ENCODE measurements around the gene PDXDC1.
"Not testable (repeated sequence)": the region's sequence is repeated elsewhere in the genome, so short reads cannot be mapped to it uniquely, and the experiment has no call there.

The PDXDC1 gene

GRCh38 chr16:15135483-15136360 lies 160.9 kb downstream of the PDXDC1 start:
- not testable (repeated sequence) for DNase-seq

- DNase-seq, result not testable (repeated sequence)
These were observed 162.7 kb downstream of the PDXDC1 start for GRCh38 chr16:15137514-15137913.

DNA sequence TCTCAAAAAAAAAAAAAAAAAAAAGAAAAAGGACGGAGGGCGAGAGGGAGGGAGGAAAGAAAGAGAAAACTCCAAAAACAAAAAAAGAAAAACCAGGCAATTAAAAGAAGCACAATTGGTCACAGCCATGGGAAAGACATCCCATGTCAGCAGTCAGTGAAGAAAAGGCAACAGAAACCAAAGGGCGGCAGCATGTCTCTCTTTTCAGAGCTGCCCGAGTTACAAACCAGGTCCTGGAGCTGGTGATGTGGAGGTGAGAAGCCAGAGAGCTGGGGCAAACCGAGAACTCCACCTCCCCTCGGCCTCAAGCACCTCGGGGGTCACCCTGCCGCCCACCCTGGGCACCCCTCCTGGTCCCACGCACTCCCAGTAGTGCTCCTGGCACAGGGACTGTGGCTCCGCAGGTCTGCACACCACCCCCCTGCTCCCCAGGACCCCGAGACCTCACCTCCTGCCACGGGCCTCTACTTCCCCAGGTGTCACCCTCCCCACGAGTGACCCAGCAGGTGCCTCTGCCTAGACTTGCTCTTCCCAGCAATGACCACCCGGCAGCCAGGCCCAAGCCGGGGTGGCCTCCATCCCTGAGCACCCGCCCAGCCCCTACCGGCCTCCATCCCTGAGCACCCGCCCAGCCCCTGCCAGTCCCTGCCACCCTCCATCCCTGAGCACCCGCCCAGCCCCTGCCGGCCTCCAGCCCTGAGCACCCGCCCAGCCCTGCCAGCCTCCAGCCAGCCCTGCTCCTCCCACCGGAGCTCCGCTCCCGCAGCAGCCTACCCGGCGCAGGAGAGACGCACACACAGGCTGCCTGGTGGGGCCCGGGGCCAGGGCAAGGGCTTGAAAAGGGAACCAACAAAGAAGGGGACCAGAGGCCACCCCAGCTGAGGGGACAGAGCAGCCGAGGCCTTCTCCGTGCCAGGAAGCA lies 165.9 kb downstream of the PDXDC1 start:
- DNase-seq, result not testable (repeated sequence)

- DNase-seq, result no peak
These were observed 166.8 kb downstream of the PDXDC1 start for GRCh38 chr16:15141586-15141985.

DNA sequence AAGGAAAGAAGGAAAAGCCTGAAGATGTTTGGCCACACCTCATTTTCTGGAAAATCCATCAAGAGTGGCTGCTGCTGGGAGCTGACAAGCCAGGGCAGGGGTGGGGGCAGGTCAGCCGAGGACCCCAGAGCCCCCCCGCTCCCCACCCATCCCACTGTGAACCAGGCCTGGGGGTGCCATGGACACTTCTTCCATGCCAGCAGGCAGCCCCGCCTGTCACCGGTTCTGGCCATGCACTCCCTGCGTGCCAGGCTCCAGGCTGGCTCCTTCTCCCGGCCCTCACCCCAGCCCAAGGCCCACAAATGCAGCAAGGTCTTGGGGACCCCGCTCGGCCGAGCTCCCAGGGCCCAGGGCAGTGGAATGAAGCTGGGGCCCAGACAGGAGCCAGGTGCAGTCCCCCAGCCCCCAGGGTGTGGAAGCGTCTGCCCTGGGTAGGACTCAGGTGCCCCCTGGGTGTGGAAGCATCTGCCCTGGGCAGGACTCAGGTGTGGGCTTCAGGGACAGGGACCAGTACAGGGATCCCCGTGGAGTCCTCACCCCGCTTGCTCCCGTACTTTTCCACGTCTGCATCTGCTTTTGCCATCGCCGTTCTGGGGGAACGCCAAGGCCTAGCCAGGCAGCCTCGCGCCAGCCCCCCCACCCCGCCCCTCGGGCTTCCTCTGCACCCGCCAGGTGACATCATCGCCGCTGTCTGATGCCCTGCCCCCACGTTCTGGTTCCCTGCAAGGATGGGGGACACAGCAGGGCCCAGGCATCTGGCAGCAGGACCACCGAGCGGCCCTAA lies 167.5 kb downstream of the PDXDC1 start:
- DNase-seq, result not testable (repeated sequence)

DNA sequence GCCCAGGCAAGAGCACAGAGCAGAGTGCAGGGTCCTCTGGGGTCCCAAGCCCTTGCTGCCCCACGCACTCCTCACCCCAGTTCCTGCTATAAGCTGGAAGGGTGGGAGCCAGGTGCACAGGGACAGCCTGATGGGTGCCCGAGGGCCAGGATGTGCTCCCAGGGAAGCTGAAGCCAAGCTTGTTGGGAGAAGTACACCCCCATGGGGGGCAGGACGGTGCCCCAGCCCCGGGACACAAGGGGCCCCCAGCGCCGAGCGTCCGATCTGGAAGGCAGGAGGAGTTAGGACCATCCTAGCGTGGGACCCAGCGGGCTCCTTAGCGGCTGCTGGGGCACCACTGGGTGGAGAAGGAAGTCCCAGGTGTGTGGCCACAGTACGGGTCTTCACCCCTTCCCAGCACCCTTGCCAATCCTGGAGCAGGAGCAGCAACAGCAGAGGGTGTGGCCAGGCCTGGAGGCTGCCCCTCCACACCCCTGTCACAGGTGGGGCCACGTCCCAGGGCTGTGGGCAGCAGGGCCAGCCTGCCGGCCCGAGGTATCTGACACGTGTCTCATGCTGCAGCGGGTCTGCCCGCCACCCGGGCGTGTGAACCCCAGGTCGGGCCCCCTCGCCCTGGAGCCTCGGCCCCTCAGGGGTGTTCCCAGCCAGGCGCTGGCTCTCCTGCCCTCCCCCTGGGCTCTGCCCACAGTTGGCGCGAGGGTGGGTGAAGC lies 168.2 kb downstream of the PDXDC1 start:
- DNase-seq, result not testable (repeated sequence)

- DNase-seq, result not testable (repeated sequence)
These were observed 168.8 kb downstream of the PDXDC1 start for GRCh38 chr16:15143601-15144091.

DNA sequence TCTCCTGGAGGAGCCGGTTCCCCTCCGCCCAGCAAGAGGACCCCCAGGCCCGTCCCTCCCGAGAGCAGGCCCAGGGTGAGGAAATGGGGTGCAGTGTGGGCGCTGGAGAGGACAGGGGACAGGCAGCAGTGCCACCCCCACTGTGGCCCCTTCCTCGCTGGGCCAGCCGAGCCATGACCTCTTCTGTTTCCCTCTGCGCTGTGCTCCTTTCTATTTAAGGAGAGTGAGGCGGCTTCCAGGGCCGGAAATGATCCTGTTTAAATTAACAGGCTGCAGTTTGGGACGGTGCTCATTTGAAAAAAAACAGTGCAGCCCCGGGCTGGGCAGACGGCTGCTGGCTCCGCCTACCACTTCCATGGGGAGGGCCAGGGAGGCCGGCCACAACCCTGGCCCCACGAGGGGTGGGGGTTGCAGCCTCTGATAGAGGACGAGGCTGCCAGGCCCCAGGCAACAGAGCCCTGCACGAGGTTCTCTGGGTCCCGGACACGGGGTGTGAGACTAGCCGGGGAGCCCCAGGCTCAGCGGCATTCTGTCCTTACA lies 169.3 kb downstream of the PDXDC1 start:
- not testable (repeated sequence) for DNase-seq

GRCh38 chr16:15144781-15145417 lies 170.1 kb downstream of the PDXDC1 start:
- DNase-seq, result not testable (repeated sequence)

DNA sequence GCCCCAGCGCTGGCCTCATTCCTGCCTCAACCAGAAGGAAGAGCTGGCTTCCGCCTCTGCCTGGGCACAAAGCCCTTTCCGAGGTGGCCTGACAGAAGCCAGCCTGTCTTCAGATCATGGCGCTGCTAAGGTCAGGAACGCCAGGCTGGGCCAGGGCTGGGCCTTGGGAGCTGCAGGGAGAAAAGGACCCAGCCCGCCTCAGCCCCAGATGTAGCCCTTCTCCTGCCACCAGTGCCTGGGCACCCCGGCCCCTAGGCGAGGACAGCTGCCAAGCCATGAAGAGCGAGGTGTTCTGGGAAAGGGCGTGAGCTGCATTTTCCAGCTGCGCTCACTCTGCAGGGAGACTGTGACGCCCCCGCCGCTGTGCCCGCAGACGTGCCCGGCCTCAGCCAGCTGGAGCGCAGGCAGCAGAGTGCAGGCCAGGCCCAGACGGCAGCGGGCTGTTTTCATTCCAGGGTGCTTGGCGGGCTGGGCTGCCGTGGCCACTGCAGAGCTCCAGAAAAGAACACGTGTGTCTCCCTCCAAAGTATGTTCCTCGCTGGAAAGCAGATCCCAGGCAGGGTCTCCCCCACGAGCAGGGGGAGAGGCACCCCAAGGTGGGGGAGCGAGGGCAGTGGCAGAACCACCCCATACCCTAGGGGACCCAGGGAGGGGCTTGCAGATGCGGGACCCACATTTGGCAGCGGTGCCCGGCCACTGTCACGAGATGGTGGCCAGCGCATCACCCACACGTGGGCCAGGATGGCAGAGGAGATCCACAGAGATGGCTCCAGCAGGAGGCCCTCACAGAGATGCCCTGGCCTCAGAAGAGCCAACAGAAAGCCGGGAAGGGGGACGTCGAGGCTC lies 170.8 kb downstream of the PDXDC1 start:
- not testable (repeated sequence) for DNase-seq

DNA sequence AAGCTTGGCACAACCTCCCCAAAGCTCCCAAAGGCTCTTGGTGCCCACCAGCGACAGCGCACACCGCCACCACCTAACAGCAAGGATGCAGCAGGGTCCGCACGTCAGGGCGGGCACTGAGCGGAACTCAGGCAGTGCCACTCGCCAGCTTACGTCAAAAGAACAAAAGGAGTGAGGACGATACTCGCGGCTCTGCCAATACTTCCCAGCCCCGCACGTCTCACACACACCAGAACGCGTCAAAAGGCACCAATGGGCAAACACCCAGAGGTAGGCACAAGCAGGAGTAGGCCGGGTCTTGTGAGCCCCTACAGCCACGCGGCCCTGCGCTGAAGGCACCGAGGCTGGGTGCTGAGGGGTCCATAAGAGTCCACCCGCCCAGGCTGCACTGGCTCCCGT lies 171.4 kb downstream of the PDXDC1 start:
- not testable (repeated sequence) for DNase-seq

- DNase-seq, result not testable (repeated sequence)
These were observed 174.0 kb downstream of the PDXDC1 start for GRCh38 chr16:15148831-15149230.

GRCh38 chr16:15149260-15149659 lies 174.4 kb downstream of the PDXDC1 start:
- DNase-seq, result not testable (repeated sequence)

- not testable (repeated sequence) for DNase-seq
These were observed 179.2 kb downstream of the PDXDC1 start for GRCh38 chr16:15154005-15154404.

DNA sequence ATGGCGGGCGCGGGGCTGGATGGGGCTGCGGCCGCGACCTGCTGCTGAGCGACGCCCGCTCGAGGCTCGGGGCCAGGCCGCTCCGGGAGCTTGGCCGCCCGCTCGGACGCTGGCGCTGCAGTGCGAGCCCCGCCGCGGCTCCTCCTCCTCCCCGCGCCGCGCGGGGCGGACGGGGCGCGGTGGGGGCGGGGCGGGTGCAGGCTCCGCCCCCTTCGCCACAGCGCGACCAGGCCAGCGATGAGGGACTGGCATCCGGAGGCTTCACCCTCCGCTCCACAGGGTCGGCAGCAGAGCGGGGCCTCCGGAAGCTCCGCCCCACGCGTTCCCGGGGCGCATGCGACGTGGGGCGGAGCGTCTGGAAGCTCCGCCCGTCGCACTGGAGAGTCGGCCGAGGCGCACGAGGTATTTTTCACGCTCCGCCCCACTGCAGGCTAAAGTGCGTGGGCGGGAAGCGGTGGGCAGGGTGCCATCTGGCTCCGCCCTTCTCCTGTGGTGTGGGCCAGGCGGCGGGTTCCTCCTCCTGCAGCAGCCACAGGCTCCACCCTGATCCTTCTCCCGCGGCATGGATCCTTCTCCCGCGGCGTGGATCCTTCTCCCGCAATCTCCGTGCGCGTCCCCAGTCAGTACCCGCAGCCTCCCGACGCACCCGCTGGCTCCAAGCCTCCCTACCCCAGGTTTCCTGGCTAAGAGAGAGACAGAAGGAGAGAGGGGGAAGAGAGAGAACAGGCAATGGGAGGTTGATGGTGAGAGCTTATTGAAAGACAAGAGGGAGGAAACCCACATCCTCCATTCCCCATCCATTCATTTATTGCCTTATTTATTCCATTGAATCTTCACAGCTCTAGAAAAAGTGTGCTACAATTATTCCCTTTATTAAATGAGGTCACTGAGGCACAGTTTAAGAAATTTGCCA lies 180.1 kb downstream of the PDXDC1 start:
- DNase-seq, result peak; percentile 94

DNA sequence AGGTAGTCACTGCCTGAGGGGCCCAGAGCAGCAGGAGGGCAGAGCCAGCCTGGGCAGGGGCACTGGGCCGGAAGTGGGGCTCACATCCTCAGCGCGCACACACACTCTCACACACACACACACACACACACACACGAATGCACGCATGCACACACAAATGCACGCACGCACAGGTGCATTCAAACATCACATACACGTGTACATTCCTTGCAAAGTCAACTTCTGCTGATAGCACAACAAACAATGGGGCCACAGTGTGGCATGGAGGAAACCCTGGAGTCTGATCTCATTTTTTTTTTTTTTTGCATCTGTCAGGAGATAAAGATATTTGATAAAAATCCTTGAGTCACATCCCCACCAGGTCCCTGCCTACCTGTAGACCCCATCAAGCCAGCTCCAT lies 182.8 kb downstream of the PDXDC1 start:
- DNase-seq, result not testable (repeated sequence)

DNA sequence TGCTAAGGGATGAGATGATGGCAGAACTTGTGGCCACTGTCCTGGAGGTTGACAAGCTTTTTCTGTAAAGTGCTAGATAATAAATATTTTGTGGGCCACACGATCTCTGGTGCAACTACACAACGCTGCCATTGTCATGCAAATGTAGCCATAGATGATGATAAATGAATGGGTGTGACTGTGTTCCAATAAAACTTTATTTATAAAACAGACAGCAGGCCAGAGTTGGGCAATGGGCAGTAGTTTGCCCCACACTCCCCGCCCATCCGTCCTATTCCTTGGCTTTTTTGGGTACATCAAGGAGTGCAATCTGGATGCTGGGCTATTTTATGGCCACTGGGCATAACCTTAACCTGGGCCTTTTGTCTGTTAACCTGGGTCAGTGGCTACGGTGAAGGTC lies 184.8 kb downstream of the PDXDC1 start:
- not testable (repeated sequence) for DNase-seq

DNA sequence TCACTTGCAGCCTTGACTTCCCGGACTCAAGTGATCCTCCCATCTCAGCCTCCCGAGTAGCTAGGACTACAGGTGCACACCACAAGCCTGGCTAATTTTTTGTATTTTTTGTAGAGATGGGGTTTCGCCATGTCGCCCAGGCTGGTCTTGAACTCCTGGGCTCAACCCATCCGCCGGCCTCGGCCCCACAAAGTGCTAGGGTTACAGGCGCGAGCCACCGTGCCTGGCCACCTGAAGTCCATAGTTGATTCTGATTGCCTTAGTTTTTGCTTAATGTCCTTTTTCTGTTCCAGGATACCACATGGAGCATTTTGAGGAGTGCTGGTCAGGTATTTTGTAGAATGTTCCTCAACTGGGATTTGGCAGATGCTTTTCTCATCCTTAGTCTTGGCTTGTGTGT lies 185.7 kb downstream of the PDXDC1 start:
- not testable (repeated sequence) for DNase-seq

- not testable (repeated sequence) for DNase-seq
These were observed 188.2 kb downstream of the PDXDC1 start for GRCh38 chr16:15163055-15163454.
